LNCAP (cell line): ENCODE data around the gene ATP5F1E.

ENCODE experiments used
- TF ChIP-seq, protein P1 (sequence below): fragments of 450-650 bp; IDR thresholded peaks from 2 replicates; pipeline ENCODE4 v1.5.1; 2017; ENCODE audit warnings: mild to moderate bottlenecking

Gene ATP5F1E

DNA sequence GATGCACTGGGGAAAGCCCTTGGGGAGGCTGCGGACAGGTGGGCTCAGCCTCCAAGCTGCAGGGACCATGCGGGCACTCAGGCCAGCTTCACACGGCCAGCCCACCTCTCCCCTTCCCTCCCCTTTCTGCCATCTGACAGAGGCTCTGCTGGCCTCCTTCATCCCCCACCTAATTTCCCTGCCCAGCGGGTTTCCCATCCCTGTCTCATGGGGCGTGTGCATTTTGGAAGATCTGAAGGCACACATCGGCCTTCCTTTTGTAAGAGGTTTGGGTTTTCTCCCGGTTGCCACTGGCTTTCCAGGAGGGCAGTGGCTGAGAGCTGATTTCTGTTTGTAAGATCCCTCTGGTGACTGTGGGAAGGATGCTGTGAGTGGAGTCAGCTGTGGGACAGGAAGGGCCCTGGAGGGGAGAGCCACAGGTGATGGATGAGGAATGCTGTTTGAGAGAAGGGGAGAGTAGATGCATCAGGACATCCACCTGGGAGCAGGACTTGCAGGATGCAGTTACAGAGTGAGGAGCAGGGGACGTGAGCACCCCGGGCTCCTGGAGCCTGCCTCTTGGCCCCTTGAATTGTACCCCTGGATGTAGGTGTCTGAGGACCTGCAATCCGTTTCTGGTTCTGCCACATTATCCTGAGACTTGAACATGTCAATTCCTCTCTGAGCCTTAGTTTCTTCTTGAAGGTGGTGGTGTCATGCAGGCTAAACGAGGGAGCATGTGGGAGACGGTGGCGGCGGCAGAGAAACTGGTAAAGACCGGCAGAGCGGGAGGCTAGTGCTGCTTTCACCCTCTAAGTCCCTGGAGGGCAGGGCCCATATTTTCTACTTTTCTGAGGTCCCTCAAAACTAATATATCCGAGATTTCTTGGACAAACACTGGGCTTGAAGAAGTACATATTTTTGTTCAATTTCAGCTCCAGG is 18.8 kb downstream of the ATP5F1E start:
- TF ChIP-seq, protein P1, sequence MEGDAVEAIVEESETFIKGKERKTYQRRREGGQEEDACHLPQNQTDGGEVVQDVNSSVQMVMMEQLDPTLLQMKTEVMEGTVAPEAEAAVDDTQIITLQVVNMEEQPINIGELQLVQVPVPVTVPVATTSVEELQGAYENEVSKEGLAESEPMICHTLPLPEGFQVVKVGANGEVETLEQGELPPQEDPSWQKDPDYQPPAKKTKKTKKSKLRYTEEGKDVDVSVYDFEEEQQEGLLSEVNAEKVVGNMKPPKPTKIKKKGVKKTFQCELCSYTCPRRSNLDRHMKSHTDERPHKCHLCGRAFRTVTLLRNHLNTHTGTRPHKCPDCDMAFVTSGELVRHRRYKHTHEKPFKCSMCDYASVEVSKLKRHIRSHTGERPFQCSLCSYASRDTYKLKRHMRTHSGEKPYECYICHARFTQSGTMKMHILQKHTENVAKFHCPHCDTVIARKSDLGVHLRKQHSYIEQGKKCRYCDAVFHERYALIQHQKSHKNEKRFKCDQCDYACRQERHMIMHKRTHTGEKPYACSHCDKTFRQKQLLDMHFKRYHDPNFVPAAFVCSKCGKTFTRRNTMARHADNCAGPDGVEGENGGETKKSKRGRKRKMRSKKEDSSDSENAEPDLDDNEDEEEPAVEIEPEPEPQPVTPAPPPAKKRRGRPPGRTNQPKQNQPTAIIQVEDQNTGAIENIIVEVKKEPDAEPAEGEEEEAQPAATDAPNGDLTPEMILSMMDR = no peak

DNA sequence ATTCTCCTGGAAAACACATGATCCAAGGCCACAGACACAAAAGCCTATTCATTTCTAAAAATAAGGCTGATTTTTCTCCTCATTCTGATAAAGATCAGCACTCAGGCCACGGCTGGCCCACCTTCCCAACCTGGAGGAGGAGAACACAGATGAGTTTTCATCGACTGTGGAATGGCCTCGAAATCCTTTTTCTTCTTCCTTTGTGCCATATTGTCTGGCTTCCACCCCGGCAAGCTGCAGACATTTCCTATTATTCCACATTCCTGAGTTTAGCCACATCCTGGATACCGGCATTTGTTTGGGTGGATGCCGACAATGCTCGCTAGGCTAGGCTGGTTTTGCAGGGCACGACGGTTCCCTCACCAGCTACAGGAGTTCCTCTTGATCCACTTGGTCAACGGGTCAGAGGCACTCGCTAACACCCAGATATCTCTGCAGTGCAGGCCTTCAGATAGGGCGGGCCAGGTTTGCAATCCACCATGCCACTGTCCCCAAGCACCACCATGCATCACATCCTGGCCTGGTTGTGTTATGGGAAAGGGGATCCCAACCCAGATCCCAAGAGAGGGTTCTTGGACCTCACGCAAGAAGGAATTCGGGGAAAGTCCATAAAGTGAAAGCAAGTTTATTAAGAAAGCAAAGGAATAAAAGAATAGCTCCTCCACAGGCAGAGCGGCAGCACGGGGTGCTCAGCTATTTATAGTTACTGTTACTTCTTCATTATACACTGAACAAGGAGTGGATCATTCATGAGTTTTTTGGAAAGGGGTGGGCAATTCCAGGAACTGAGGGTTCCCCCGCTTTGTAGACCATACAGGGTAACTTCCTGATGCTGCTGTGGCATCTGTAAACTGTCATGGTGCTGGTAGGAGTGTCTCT is 20.9 kb downstream of the ATP5F1E start:
- TF ChIP-seq, protein P1 = no peak

DNA sequence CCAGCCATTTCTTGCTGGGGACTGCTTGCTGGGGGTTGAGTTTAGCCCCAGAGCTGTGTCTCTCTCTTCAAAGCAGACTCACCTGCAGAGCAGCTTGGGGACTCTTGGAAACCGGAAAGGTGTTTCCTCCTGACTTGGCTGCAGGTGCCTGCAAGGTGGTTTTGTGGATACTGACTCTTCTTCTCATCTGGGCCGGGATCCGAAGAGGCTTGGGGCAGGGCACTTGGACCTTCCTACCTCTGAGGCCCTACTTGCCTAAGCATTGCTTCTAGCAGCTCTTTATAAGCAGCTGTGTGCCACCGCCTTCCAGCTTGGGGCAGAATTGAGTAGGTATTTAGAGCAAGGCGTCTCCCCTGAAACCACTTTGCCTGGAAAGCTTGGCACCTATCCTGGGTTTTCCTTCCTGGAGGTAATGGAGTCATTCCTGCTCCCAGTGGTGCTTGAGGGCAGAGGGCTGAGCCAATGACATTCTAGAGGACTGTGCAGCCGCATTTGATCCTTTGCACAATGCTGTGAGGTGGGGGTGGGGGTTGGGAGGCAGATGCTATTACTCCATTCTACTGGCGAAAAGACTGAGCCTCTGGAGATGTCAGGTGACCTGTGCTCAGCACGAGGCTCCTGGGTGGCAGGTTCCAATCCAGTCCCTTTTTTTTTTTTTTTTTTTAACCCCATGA is 21.7 kb downstream of the ATP5F1E start:
- TF ChIP-seq, protein P1 = no peak

DNA sequence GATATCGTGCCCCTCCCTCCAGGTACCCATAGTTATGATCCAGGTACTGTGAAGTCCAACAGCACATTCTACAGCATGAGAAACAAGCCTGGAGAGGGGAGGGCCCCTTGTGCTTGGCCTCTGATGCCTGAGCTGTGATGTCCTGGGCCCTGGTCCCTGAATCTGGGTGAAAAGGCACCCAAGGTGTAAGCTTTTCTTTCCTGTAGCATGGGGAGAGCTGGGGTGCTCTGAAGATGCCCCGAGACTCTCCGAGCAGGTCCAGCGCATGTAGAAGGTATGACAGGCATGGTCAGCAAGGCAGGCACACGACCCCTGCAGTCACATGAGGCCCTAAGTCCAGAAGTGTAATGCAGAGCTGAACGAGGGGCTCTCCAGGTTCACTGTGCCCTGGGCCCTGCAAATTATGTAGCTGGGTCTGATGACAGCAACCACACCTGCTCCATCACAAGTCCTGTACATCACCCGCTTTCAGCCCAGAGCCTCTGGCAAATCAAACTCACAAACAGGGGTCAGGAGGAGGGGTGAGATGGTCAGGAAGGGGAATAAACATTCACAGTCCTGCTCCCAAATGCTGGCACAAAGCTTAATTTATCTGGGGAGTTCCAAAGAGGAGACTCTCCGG is 23.3 kb downstream of the ATP5F1E start:
- TF ChIP-seq, protein P1 = no peak

DNA sequence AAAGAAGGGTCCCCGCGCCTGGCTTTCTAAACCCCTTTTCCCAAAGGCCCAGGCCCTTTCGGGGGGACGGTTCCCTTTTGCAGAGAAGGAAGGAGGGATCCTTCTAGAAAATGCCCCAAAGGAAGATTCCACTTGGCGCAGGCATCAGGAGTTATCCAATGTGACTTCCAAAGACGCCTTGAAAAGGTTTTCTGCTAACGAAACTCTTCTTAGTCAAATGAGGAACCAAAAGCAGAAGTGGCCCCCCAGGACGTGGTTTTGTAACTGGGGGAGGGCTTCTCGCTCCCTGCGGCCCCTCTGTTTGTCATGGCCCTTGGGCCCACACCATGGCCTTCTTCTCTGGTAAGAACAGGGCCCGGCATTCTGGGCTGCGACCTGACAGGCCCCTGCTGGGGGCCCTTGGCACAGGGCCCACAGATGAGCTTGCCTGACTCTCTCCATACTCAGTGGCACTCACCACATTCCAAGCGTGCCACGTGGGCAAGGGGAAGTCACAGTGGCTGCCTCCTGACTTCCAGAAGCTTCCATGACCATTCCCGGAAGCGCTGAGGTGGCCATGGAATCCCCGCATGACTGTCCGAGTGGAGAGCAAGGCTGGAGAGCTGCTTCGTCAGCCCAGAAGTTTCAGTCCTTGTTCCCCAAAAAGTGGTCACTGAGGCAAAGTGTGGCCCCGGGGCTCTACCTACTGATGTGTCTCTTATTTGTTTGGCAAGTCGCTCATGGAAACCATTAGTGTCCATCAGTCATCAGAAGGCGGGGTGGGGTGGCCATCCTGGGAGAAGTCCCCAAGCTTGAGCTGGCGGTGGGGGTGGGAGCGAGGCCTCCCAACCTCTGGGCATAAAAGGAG is 24.2 kb downstream of the ATP5F1E start:
- TF ChIP-seq, protein P1 = no peak

DNA sequence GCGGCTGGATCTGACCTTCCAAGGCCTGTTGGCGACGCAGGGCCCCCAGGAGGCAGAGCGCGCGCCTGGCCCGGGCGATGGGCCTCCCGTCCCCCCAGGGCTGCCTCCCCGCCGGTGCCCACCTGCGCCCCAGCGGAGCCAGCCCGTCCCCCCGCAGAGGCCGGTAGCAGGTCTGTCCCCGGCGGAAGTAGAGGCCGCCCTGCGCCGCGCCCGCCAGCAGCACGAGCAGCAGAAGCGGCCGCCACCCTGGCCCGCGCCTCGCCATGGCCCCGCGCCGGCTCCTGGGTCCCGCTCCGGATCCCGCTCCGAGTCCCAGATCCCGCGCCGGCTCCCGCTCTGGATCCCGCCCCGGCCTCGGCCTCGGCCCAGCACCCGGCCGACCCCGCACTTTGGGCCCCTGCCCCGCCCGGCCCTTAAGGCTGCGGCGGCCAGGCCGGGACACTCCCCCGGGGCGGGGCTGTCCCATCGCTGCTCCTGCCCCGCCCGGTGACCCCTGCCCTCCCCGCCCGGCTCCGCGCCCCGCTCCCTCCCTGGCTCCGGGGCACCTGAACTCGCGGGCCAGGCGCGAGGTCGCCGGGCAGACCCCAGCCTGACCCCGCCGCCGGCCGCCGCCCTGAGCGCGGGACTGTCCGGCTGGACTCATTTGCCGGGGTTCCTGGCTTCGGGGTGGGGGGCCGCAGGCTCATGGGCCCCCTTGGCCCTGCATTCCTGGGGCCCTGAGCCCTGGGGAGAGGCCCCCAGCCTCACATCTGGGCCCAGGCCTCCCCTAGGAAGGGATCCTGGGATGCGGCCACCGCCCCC is 25.1 kb downstream of the ATP5F1E start, which contains the start of gene CTSZ:
CTSZ (minus strand) TSS at position 391 of the 801 bp plus-strand sequence; CDS start at position 265, 126 bp downstream.
- TF ChIP-seq, protein P1 = no peak
